ENCODE data around the gene MEOX2.

Gene MEOX2

DNA sequence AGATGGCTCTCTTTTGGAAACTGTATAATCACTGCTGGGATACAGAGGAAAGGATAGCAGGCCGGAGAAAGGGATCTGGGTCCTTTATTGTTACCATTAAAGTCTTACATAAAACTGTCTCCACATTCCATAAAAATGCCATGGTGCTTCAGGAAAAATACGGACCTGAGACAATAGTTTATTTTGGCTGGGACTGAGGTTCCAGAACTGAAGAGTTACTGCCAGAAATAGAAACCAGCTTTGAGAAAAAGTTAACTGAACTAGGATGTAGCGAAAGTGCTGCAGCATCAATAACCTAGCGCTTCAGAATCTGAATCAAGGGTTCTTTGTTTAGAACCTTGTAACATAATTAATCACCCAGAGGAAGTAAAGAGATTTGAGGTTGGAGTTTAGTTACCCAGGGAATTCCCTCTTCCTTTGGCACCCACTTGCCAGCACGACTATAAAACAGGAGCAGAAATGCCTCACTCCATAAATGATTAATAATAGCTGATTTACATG is 38.0 kb downstream of the MEOX2 start:
- Mint-ChIP-seq H3K4me3 (peak overlapping the region in 2 of 3 experiments; percentile 28 to 31), H3K9me3 (no peaks in the 10 kb centered on the region), H3K27ac (peak overlapping the region; percentile 50 to 94 (median 91)), H3K27me3 (ENCODE audit: low read depth) (no peaks in the 10 kb centered on the region), H3K4me1 (peaks cover 16% of the 10 kb centered on the region), H3K36me3 (ENCODE audit: low read depth) (no peaks in the 10 kb centered on the region)
- TF ChIP-seq, protein P1, sequence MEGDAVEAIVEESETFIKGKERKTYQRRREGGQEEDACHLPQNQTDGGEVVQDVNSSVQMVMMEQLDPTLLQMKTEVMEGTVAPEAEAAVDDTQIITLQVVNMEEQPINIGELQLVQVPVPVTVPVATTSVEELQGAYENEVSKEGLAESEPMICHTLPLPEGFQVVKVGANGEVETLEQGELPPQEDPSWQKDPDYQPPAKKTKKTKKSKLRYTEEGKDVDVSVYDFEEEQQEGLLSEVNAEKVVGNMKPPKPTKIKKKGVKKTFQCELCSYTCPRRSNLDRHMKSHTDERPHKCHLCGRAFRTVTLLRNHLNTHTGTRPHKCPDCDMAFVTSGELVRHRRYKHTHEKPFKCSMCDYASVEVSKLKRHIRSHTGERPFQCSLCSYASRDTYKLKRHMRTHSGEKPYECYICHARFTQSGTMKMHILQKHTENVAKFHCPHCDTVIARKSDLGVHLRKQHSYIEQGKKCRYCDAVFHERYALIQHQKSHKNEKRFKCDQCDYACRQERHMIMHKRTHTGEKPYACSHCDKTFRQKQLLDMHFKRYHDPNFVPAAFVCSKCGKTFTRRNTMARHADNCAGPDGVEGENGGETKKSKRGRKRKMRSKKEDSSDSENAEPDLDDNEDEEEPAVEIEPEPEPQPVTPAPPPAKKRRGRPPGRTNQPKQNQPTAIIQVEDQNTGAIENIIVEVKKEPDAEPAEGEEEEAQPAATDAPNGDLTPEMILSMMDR (IDR thresholded peaks at IDR 0.05; ENCODE audit: unreplicated experiment in 3 of 3) = no peak

DNA sequence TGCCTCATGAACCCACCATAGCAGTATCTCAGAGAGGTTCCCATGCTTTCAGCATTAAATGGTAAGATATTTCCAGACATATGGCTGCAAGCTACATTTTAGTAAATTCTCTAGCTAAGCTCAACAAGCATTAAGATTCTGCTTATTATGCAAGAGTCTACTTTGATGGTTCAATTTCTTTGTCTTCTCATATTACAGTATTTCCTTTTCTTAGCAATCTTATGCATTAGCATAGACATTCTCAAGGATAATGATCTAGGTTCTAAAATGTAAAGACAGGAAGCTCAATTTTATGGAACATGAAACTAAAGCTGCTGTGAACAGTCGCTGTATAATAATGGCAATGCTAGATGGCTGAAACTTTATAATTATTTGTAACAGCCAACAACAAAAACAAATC is 39.2 kb downstream of the MEOX2 start:
- H3K27me3 Mint-ChIP-seq (ENCODE audit: low read depth) = no peaks in the 10 kb centered on the region
- H3K9me3 Mint-ChIP-seq = peaks cover 4% of the 10 kb centered on the region
- H3K27ac Mint-ChIP-seq = peak overlapping the region in 1 of 3 experiments; percentile 32
- peaks cover 16% of the 10 kb centered on the region for H3K4me1 Mint-ChIP-seq
- H3K36me3 Mint-ChIP-seq (ENCODE audit: low read depth) = no peaks in the 10 kb centered on the region
- TF ChIP-seq, protein P1 (IDR thresholded peaks at IDR 0.05; ENCODE audit: unreplicated experiment in 3 of 3) = no peak
- no peak overlapping the region for H3K4me3 Mint-ChIP-seq

DNA sequence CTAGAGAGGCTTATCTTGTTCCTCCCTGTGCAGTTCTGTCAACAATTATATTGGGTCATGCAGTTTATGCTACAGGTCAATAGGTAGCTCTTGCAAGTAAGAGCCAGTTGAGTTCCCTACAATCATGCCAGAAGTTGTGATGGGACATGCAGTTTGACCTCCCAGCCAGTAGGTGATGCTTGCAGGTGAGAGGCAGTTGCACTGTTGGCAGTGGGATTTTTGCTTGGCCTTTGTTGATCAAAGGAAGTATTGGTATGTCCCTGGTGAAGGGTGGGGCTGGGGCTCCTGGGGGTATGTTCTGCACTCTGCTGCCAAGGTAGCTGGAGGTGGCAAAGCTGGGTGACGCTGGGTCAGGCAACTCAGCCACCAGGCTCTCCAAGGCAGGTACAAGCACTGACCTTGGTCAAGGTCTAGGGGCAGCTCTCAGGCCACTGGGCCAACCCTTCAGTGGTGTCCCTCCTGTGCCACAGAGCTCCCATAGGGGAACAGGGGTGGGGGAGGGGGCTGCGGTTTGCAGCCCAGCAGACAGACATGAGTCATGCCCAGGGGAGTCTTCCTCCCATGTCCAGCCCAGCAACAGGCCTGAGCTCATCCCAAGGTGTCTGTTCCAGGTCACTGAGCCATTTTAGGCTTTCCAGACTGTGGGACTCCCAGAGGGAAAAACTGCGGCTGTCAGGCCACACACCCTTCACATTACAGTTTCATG is 43.3 kb downstream of the MEOX2 start:
- no peaks in the 10 kb centered on the region for H3K27me3 Mint-ChIP-seq (ENCODE audit: low read depth)
- TF ChIP-seq, protein P1 (IDR thresholded peaks at IDR 0.05; ENCODE audit: unreplicated experiment in 3 of 3) = no peak
- no peak overlapping the region for H3K27ac Mint-ChIP-seq
- peaks cover 4% of the 10 kb centered on the region for H3K36me3 Mint-ChIP-seq (ENCODE audit: low read depth)
- H3K9me3 Mint-ChIP-seq = peaks cover 20% of the 10 kb centered on the region
- H3K4me3 Mint-ChIP-seq = no peak overlapping the region
- H3K4me1 Mint-ChIP-seq = peaks cover 11% of the 10 kb centered on the region

DNA sequence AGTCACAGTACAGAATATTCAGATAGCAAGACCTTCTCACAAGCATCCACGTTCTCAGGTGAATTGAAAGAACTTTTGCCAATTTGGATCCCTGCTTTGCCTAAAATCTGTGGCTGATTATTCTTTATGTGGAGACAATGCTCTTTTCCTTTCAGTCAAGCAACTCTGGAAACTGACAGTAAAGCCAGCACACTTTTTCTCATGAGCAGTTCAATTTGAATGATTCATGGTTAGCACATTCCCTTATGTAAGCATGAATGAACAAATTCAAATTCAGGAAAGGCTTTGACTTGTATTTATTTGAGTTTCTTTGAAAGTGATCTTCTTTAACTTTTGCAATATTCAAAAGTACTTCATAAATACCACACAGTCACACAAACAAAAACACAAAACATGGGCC is 57.6 kb downstream of the MEOX2 start:
- TF ChIP-seq, protein P1 (IDR thresholded peaks at IDR 0.05; ENCODE audit: unreplicated experiment in 3 of 3) = no peak
- Mint-ChIP-seq H3K4me1 (peaks cover 6% of the 10 kb centered on the region), H3K27ac (peak overlapping the region in 2 of 3 experiments; percentile 7 to 42), H3K27me3 (ENCODE audit: low read depth) (no peaks in the 10 kb centered on the region), H3K36me3 (ENCODE audit: low read depth) (peaks cover 9% of the 10 kb centered on the region), H3K4me3 (no peak overlapping the region), H3K9me3 (no peaks in the 10 kb centered on the region)

DNA sequence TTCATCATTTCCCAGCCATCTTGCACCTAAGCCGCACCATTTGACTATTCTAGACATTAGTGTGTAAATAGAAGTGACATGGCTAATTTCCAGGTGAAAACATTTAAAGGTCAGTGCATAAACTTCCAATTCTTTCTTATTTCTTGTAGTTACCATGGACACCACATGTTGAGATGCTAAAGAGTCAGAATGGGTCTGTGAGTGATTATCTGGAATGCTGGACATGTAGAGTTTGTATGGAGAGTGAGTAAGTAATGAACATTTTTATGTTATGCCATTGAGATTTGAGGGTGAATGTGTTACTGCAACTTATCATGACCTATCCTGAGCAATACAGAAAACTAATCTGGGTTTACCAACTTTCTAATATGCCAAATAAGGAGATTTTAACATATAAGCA is 60.4 kb downstream of the MEOX2 start:
- H3K4me1 Mint-ChIP-seq = peaks cover 11% of the 10 kb centered on the region
- H3K27me3 Mint-ChIP-seq (ENCODE audit: low read depth) = no peaks in the 10 kb centered on the region
- no peak overlapping the region for H3K27ac Mint-ChIP-seq
- H3K9me3 Mint-ChIP-seq = no peaks in the 10 kb centered on the region
- TF ChIP-seq, protein P1 (IDR thresholded peaks at IDR 0.05; ENCODE audit: unreplicated experiment in 3 of 3) = no peak
- H3K4me3 Mint-ChIP-seq = no peak overlapping the region
- H3K36me3 Mint-ChIP-seq (ENCODE audit: low read depth) = peaks cover 12% of the 10 kb centered on the region

DNA sequence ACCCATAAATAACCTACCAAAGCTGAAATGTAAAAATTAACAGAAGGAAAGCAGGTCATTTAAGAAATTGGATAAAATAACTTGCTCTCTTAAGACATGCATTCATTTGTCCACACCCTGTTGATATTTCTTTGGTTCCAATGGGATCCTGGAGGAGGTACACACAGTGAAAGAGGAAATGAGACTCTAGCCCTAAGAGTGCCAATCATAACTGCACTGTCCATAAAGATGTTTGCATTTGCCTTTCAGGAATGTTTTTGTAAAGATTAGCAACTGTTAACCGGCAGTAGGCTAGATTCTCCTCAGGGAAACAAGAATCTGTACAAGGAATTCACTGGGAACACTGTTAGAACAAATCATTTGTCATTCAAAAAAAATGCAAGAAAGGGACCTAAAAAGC is 61.0 kb downstream of the MEOX2 start:
- Mint-ChIP-seq H3K4me1 (peaks cover 16% of the 10 kb centered on the region), H3K27ac (no peak overlapping the region), H3K36me3 (ENCODE audit: low read depth) (peaks cover 12% of the 10 kb centered on the region), H3K4me3 (no peak overlapping the region), H3K27me3 (ENCODE audit: low read depth) (no peaks in the 10 kb centered on the region), H3K9me3 (no peaks in the 10 kb centered on the region)
- TF ChIP-seq, protein P1 (IDR thresholded peaks at IDR 0.05; ENCODE audit: unreplicated experiment in 3 of 3) = no peak

Measured in nephron (organoid).